GM12892 (cell line): ENCODE results near the gene PAXX.

Source experiments
- DNase-seq: peaks from one replicate; pipeline ENCODE4 v3.0.0; 2011; ENCODE audit not compliant: insufficient read length
- FAIRE-seq: peaks from 2 replicates; lab custom pipeline; 2011; peaks lifted over from hg19 to GRCh38; lab: Jason Lieb, UNC
- POLR2A ChIP-seq: IDR thresholded peaks from 2 replicates; pipeline ENCODE4 v1.6.1; 2011; ENCODE audit warnings: low read depth, low read length, control low read depth
- POLR2AphosphoS5 ChIP-seq: IDR thresholded peaks from 2 replicates; pipeline ENCODE4 v1.6.1; 2011; ENCODE audit warnings: low read depth, low read length, control low read depth
- TAF1 ChIP-seq: IDR thresholded peaks from 2 replicates; pipeline ENCODE4 v1.6.1; 2011; ENCODE audit warnings: low read depth, mild to moderate bottlenecking, control low read depth, low read length, borderline replicate concordance

The PAXX gene

DNA sequence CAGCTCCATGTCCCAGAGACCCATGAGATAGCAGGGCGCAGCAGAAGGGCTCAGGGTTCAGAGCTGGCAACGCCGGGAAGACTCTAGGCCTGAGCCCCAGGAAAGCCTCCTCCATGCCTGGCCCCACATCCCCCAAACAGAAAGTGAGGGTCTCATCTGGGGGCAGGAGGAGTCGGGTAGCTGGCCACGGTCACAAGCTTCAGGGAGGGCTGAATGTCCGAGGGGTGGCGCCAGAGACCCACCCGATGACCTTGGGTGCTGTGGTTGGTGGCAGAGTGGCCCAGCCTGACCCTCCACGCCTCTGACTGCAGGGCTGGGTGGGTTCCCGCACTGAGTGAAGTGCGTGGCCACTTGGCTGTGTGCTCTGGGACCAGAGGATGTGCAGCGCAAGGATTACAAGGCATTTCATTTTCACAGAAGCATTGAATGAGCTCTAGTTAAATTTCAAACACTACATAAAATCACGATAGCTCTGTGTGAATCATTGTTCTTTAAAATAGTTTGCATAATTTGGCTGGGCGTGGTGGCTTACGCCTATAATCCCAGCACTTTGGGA lies 44.2 kb upstream of the PAXX start:
- TF ChIP-seq POLR2AphosphoS5: no peak
- TF ChIP-seq TAF1: no peak
- no peak for TF ChIP-seq POLR2A
- FAIRE-seq (peak; percentile 33), DNase-seq (no peak)

DNA sequence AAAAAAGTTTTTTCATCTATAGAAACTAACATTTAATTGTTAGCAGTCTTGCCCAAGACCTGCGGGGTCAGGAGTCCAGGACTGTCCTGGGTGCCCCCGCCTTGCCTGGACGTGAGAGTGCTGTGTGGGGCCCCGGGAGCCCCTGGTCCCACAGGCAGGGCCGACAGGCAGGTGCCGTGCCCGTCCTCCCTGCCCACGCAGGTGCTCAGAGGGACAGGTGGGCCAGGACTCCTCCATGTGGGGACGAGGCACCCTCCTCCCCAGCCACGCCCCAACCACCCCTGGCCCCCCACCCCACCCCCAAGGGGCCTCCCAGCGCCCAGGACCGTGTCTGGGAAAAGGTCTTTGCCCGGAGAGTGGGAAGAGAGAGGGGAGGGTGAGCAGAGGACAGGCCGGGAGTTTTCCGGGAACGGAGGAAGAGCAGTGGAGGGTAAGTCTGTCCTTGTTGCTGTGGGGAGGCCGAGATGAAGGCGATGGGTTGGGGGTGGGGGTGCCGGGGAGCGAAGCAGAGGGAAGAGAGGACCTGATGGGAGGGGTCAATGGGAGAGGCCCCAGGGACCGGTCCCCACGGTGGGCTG lies 42.9 kb upstream of the PAXX start:
- DNase-seq (no peak), FAIRE-seq (no peak)
- TF ChIP-seq POLR2A (no peak), POLR2AphosphoS5 (no peak), TAF1 (no peak)

DNA sequence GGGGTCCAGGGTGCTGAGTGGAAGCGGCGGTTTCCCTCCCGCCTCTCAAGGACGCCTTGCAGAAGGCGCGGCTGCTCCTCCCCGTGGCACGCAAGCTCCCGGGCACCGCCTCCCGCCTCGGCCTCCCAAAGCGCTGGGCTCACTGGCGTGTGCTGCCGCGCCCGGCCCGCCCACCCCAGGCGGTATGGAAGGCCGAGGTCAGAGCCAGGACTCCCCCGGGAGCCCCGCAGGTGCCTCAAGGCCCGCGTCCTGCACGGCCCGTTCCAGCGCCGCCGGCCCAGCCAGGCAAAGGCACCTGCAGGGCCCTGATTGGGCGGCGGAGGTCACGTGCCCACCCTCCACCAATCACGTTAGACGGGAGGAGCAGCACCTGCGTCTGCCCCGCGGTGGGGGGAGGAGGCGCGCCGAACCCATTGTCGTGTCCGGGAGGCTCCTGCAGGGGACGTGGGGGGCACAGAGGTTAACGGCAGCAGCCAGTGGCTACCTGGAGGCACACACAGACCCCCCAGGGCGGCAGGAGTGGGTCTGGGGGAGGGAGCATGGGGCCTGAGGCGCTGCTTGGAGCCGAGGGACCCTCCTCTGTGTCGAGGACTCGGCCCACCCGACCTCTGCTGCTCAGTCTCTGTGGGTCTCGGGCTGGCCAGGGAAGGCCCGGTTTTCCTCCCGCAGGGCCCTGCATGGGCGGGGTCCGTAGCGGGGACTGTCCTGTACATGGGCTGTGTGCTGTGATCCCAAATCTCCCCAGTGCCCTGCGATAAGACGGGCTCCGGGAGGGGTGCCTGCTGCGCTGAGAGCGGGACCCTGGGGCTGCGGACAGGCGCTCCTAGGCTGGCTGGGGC lies 42.2 kb upstream of the PAXX start:
- DNase-seq (peak; percentile 100), FAIRE-seq (peak; percentile 100)
- TF ChIP-seq POLR2A: peak; percentile 77; the same call in 1 of the 2 replicates
- TF ChIP-seq TAF1: no peak
- 0 out of 2 replicates have a peak, but pooled peaks have one; percentile 30 for TF ChIP-seq POLR2AphosphoS5

DNA sequence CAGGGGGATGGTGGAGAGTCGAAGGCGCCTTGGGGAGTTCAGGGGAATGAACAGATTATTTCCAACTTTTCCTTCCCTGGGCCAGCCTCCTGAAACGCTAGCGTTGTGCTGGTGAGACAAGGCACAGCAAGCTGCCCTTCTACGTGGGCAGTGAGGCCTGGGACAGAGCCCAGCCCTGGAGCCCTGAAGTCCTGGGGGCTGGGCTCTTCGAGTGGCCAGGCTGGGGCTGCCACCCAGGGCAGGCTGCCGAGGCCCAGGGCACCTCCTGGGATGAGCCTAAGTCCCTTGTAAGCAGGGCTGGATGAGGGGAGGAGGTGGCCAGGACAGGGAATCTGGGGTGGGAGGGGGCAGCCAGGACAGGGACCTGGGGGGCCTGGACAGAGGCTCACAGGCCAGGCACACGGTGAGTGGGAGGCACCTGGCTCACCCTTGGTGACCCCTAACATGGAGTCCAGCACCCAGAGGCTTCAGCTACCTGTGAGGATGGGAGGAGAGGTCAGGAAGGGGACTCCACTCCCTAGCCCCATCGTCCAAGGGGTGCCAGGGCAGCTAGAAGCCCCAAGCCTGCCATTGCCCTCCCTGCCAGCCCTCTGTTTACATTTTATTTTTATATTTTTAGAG lies 41.5 kb upstream of the PAXX start:
- no peak for DNase-seq

DNA sequence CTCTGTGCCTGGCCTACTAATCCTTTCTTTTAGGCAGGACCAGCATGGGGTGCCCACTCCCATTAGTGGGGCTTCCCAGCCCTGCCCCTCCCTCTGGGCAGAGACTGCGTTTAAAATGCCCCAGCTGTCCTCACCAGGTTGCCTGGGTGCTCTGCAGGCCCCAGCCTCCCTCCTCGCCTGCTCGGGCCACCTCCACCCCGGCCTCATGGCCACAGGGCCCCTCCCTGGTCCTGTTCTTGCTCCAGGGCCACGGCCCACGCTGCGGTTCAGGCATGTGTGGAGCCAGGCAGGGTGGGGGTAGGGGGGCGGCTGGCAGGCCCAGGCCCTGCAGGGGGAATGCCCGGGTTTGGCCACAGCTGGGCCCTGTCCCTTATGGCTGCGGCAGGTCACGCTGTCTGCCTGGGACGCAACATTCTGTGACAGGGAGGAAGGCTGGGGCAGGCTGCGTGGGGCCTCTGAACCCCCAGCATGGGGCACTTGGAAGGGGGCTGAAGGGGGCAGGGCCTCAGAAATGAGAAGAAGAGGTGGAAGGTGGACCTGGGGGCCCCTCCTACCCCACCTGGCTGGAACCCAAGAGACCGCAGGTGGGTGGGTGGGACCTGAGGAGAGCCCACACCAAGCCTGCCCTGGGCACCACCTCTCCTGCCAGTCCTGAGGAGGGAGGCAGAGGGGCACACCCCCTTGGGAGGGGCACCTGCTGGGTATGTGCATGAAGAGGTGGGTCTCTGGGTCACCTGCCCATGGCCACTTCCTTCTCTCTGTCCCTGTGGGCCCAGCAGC lies 40.5 kb upstream of the PAXX start, which contains the start of gene LCN12:
LCN12 (plus strand) TSS at position 733 of the 780 bp plus-strand sequence. CDS start 55 bp downstream, outside the sequence.
- DNase-seq (no peak), FAIRE-seq (no peak)
- no peak for TF ChIP-seq POLR2AphosphoS5
- TF ChIP-seq POLR2A: no peak
- TF ChIP-seq TAF1: no peak

More for the DNA sequence above, 41.5 kb upstream of the PAXX start:
- FAIRE-seq: peak; percentile 9
- TF ChIP-seq POLR2AphosphoS5 (no peak), TAF1 (no peak), POLR2A (no peak)

DNA sequence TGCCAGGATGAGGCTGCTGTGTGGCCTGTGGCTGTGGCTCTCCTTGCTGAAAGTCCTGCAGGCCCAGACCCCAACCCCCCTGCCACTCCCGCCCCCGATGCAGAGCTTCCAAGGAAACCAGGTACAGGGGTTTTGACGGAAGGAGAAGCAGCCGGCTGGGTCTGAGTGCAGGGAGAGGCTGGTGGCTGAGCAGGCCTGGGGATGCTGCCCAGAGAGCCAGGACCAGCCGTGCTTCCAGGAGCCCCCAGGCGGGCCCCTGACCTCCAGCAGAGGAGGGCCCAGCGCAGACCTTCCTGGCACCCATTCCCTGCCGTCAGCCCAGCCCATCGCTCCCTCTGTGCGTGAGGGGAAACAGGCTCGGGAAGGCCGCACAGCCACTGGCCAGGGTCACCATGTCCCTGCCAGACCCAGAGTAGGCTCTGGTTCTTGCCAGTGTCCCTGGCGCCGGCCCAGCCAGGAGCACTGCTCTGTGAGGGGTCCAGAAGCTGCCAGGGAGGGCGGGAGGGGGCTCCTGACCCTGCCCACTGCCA lies 39.8 kb upstream of the PAXX start:
- no peak for DNase-seq
- TF ChIP-seq POLR2A (no peak), POLR2AphosphoS5 (no peak), TAF1 (no peak)
- FAIRE-seq: no peak

DNA sequence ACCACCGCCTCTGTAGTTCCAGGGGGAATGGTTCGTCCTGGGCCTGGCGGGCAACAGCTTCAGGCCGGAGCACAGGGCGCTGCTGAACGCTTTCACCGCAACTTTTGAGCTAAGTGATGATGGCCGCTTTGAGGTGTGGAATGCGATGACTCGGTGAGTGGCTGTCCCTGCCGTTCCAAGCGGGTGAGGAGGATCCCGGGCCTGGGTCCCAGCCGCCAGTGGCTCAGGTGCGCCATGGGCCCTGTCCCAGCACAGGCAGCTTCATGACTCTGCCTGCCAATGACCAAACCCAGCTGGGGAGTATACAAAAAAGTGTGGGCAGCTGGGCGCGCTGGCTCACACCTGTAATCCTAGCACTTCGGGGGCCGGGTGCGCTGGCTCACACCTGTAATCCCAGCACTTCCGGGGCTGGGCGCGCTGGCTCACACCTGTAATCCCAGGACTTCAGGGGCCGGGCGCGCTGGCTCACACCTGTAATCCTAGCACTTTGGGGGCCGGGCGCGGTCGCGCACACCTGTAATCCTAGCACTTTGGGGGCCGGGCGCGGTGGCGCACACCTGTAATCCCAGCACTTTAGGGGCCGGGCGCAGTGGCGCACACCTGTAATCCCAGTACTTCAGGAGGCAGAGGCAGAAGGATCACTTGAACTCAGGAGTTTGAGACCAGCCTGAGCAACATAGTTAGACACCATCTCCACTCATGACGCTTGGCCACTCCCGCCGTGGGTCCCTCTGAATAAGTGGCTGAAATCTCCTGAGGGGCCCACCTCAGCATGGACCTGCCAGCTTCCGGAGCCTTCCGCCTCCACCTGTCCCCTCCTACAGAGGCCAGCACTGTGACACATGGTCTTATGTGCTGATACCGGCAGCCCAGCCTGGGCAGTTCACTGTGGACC lies 39.1 kb upstream of the PAXX start:
- no peak for FAIRE-seq
- TF ChIP-seq POLR2AphosphoS5 (no peak), POLR2A (no peak), TAF1 (no peak)
- DNase-seq: no peak

DNA sequence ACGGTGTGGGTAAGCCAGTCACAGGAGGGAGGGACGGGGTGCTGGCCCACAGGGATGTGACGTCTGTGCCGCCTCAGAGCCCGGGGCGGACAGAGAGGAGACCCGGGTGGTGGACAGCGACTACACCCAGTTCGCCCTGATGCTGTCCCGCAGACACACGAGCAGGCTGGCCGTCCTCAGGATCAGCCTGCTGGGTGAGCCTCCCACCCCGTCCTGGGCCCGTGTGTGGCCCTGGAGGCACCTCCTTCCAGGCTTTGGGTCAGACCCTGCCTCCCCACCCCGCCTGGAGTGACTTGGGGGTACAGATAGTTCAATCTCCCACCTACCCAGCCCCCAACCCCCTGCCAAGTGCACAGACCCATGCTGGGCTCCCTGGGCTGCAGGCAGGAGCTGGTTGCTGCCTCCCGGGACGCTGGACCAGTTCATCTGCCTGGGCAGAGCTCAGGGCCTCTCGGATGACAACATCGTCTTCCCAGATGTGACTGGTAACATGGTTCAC lies 38.4 kb upstream of the PAXX start:
- TF ChIP-seq TAF1 (no peak), POLR2A (no peak), POLR2AphosphoS5 (no peak)
- DNase-seq: no peak
- no peak for FAIRE-seq

DNA sequence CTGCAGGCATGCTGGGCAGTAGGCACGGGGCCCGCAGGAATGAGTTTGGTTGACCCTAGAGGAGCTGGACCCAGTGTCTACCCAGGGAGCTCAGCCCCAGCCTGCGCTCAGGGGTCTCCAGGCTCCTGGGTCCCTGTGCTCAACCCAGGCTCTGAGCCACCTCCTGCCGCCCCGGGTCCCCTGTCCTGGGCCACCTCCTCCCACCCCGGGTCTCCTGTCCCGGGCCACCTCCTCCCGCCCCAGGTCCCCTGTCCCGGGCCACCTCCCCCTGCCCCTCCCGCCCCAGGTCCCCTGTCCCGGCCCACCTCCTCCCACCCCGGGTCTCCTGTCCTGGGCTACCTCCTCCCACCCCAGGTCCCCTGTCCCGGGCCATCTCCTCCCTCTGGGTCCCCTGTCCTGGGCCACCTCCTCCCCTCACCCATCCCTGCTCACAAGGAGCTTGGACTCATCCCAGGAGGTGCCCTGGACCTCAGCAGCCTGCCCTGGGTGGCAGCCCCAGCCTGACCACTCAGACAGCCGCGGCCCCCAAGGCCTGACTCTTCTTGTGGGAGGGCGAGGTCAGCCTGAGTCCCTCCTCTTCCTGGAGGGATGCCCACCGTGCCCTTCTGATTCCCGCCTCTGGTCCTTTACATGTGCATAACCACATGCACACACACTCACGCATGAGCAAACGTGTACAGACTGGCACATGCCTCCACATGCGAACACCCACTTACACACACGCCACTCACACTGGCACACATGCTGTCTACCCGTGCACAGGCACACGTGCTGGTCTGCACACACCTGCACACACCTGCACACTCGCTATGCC lies 37.7 kb upstream of the PAXX start:
- no peak for FAIRE-seq
- TF ChIP-seq POLR2A: no peak
- TF ChIP-seq POLR2AphosphoS5: no peak
- TF ChIP-seq TAF1: no peak

More for the DNA sequence above, 37.7 kb upstream of the PAXX start:
- no peak for DNase-seq
